ENCODE results near the gene CLK2. TPM values are rescaled to one million over a fixed set of nuclear protein-coding genes. Genes with fewer than 3 reads are reported as not detected.

CLK2 gene
- total and polyA plus RNA-seq, 9 of the 15 experiments (the other 6 are each of a cell fraction or from before 2014, with no cell fraction given) = 13.5 to 81.4 (median 39.6) TPM

DNA sequence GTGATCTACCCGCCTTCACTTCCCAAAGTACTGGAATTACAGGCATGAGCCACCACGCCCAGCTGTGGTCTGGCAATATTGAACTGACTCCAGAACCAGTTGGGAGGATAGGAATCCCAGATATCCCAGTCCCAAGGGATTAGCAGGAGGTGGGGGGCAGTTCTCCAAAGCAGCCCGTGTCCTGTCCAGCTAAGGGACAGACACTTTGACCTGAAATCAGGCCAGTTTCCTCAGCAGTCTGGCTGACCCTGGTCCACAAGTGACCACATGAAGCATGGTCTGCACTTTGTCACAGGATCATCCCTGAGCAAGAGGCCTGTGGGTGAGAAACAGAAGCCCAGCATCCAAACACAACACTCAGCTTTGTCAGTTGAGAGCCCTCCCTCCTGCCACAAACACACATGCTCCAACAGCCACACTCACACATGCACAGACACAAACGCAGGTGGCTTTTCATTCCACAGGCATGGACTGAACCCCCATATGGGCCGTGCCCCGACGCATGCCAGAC is 32.6 kb upstream of the CLK2 start:
- Histone ChIP-seq H3K4me3 (no peak overlapping the region), H2AFZ (ENCODE audit: low read depth, low read length) (peak overlapping the region; percentile 58), H3K36me3 (ENCODE audit: control insufficient read depth, insufficient read depth, low read length) (peaks cover 13% of the 10 kb centered on the region; the same call in 1 of the 3 replicates), H4K20me1 (replicated peaks; ENCODE audit: control insufficient read depth, insufficient read depth, low read length) (no peaks in the 10 kb centered on the region), H3K79me2 (ENCODE audit: control insufficient read depth, insufficient read depth, low read length) (peaks cover 33% of the 10 kb centered on the region), H3K27ac (ENCODE audit: extremely low read depth, low read depth, low read length) (no peak overlapping the region; the same call in 2 of the 3 replicates), H3K27me3 (ENCODE audit: control insufficient read depth in 2 of 2, insufficient read depth in 2 of 2, low read length in 2 of 2) (no peaks in the 10 kb centered on the region), H3K4me1 (replicated peaks in 1 of 2; ENCODE audit: control insufficient read depth in 2 of 2, insufficient read depth in 2 of 2, low read length in 2 of 2) (peaks cover 22 to 37% of the 10 kb centered on the region in 2 experiments; a peak in 4 of 5 replicates), H3K9me1 (ENCODE audit: control insufficient read depth, insufficient read depth, low read length) (no peaks in the 10 kb centered on the region), H3K9ac (ENCODE audit: insufficient read depth in 1 of 2, low read depth in 2 of 2, low read length in 2 of 2) (peak overlapping the region in 1 of 2 experiments; percentile 80; a peak in 2 of 4 replicates), H3K9me3 (replicated peaks; ENCODE audit: control insufficient read depth, insufficient read depth, low read depth, low read length) (no peaks in the 10 kb centered on the region), H3K4me2 (ENCODE audit: insufficient read depth, low read length) (no peak overlapping the region)
- no TSS peak for BruUV-seq (replicated peaks)
- DNase-seq (ENCODE audit: extremely low read depth in 1 of 4, low spot score in 3 of 4) (no peak), FAIRE-seq (no peak), ATAC-seq (no peak)
- in situ Hi-C loops (cut with MboI) (loop anchor here (25.0 kb wide), 1 partner anchor 1431 kb away; the partner anchor contains the start of genes ISG20L2, METTL25B and MRPL24), intact Hi-C loops (cut with micrococcal nuclease) (no loop called here)
- TF ChIP-seq BCL6 (CRISPR knock-in tag; IDR thresholded peaks at IDR 0.05) (no peak), TSHZ1 (CRISPR knock-in tag; IDR thresholded peaks at IDR 0.05) (no peak), BRF1 (IDR thresholded peaks at IDR 0.05; ENCODE audit: borderline replicate concordance, extremely low read depth, insufficient read length) (no peak), PCBP1 (IDR thresholded peaks at IDR 0.05; ENCODE audit: low read depth, low read length, poor library complexity, severe bottlenecking) (no peak), KDM5B (IDR thresholded peaks at IDR 0.05; ENCODE audit: insufficient replicate concordance, low read depth, low read length) (no peak), MBD2 (IDR thresholded peaks at IDR 0.05; ENCODE audit: borderline replicate concordance, low read depth) (no peak), FIP1L1 (IDR thresholded peaks at IDR 0.05; ENCODE audit: low read depth, low read length, poor library complexity, severe bottlenecking) (no peak), CHD1 (IDR thresholded peaks at IDR 0.05; ENCODE audit: low read length) (no peak)
- TF ChIP-seq, protein P1, sequence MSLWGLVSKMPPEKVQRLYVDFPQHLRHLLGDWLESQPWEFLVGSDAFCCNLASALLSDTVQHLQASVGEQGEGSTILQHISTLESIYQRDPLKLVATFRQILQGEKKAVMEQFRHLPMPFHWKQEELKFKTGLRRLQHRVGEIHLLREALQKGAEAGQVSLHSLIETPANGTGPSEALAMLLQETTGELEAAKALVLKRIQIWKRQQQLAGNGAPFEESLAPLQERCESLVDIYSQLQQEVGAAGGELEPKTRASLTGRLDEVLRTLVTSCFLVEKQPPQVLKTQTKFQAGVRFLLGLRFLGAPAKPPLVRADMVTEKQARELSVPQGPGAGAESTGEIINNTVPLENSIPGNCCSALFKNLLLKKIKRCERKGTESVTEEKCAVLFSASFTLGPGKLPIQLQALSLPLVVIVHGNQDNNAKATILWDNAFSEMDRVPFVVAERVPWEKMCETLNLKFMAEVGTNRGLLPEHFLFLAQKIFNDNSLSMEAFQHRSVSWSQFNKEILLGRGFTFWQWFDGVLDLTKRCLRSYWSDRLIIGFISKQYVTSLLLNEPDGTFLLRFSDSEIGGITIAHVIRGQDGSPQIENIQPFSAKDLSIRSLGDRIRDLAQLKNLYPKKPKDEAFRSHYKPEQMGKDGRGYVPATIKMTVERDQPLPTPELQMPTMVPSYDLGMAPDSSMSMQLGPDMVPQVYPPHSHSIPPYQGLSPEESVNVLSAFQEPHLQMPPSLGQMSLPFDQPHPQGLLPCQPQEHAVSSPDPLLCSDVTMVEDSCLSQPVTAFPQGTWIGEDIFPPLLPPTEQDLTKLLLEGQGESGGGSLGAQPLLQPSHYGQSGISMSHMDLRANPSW (CRISPR knock-in tag; IDR thresholded peaks at IDR 0.05) = no peak
- ChIA-PET POLR2A (interaction anchor here (1.0 to 1.5 kb wide), 7 partner anchors 12 to 55 kb away, joined by 3 to 4 read pairs (median 3); partner anchors contain the start of gene RUSC1), CTCF (ENCODE audit: low intra/inter-chr PET ratio) (interaction anchor here (1.2 kb wide), 1 partner anchor 55 kb away, joined by 4 read pairs; no protein-coding TSS in a partner anchor)
- WGBS (ENCODE audit: insufficient coverage, low coverage, missing lambda C conversion rate) = 60% methylated on average over 7 of the region's 7 CpGs
